Activated T-cell treated with anti-CD3 and anti-CD28 coated beads for 48 hours (primary cell): ENCODE measurements around the gene SMARCD2.
"Not testable (repeated sequence)": the region's sequence is repeated elsewhere in the genome, so short reads cannot be mapped to it uniquely, and the experiment has no call there.

ENCODE experiments used
- DNase-seq: peaks from one replicate; pipeline ENCODE4 v3.0.0-alpha.2; 2020; ENCODE audit warnings: low read depth

SMARCD2 gene

DNA sequence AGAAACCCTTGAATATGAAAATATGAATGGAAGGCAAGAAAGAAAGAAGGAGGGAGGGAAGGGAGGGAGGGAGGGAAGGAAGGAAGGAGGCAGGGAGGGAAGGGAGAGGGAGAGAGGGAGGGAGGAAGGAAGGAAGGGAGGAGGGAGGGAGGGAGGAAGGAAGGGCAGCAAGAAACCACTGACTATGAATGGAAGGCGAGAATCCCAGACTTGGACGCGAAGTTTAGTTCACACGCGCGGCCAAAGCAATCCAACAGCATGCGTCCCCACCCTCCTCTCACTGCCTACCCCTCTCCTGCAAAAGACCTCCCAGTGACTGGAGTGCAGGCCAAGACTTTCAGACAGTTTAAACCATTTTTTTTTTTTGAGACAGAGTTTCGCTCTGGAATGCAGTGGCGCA, 7.9 kb upstream of the SMARCD2 start:
- no peak for DNase-seq

DNA sequence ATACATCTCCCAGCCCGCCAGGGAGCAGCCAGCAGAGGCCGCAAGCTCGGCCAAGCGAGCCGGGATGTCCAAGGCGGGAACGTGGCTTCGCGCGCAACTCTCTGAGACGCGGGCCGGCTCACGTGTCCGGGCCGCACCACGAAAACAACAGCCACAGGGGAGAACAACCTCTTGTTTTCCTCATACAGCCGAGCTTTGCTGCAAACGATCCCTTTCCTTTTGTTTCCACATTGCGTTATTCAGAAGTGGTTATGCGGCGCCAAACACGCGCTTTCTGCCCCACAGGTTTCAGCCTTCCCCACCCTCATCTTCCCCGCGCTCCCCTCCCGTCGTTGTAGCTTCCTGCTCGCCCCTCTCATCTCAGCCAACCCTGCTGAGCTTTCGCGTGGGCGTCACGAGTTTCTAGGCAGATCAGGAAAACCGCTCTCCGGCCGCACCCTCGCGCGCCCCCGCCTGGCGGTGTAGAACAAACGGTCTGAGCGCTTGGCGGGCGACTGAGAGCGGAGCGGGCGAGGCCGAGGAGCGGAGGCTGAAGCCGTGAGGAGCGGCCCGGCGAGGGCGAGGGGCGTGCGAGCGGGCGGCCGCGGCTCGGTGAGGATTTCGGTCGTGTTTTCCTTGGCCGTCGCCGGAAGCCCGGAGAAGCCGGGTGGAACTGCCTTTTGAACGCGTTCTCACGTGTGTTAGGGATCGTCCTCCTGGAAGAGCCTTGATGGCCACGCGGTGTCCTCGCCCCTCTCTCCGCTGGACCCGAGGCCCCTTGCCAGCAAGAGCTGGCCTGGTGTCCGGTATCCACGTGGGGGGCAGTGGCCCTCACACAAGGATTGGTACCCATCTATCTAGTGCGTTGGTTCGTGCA, 6.6 kb upstream of the SMARCD2 start:
- DNase-seq: peak; percentile 95

- DNase-seq: no peak
Observed at GRCh38 chr17:63847525-63848249, 5.2 kb upstream of the SMARCD2 start.

- no peak for DNase-seq
Observed at GRCh38 chr17:63845509-63845908, 3.0 kb upstream of the SMARCD2 start.

- no peak for DNase-seq
Observed at GRCh38 chr17:63843910-63844677, 1.6 kb upstream of the SMARCD2 start.

DNA sequence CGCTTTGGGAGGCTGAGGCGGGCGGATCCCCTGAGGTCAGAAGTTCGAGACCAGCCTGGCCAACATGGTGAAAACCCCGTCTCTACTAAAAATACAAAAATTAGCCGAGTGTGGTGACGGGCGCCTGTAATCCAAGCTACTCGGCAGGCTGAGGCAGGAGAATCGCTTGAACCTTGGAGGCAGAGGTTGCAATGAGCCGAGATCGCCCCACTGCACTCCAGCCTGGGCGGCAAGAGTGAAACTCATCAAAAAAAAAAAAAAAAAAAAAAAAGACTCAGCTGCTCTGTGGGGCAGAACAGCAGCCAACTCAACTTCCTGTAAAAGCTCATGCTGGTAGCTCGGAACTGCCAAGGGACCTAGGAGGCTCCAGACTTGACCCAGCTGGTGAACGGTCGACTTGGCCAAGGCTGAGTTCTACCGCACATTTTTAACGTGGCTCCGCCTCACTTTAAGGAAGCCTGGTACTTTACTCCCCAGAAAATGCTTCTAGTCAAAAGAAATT, 953 bp upstream of the SMARCD2 start:
- not testable (repeated sequence) for DNase-seq

- no peak for DNase-seq
Observed at GRCh38 chr17:63842173-63842539, 329 bp downstream of the SMARCD2 start.

DNA sequence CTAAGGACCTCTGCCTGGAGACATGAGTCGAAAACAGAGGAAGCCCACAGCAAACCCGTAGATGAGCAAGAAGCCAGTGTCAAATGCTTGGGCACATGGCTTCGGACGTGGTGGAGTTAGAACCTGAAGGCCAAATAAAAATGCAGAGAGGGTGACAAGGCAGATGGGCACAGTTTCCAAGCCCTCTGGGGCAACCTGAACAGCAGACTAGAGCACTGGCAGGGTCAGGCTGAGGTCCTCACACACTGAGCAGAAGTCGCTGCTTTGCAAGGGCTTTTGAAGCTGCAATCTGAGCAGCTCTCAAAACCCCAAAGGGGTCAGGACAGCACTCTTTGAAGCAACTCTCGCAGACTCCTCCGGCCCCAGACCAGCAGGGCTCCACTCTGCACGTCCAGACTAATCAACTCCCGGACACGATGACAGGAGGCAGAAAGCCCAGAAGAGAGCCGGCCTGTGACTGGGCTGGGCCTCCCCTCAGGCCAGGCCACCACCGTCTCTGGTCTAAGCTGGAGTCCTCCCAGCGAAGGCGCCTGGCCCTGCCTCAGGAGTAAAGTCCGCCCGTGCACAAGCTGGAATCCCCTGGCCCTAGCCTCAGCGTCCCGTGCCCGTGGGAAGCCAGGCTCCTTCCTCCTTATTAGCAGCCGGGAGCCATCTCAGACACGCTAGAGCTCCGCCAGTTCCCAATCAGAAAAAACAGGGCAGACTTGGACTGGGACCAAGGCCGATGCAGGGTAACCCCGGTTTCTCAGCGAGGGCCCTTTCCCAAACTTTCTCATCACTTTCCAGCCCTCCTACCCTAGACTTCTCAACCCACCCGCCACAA, 924 bp downstream of the SMARCD2 start:
- DNase-seq: no peak

DNA sequence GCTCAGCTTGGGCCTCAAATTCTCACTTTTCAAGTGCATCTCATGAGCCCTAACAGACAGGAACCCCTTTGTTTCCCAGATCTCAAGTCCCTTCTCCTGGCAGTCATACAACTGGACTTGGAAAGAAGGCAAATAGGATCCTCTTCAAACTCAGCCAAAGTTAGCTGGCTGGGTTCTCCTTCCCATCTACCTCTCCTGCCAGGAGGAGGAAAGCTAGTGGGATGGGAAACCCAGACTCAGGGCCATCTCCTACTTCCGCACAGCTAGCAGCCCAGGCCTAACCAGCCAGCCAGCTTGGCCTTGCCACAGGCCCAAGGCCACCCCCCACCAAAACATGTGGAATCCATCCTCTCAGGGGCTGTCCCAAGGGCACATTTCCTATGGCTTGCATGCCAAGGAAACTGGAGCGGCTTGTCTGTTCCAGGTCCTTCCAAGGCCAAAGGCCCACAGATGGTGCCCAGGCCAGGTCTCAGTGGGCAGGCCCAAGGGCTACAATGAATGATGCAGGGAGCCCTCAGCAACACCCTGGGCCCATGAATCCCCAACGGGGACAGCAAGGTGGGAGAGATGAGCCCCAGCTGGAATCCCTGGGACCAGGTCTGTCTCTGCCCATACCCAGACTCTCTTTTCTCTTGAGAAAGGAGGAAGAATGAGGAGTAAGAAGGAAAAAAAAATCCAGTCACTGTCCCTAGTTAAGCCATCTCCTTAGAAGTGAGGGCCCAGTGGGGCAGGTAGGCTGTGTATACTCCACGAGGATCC, 1.7 kb downstream of the SMARCD2 start:
- no peak for DNase-seq

- DNase-seq: no peak
Observed at GRCh38 chr17:63838631-63839171, 3.8 kb downstream of the SMARCD2 start.

DNA sequence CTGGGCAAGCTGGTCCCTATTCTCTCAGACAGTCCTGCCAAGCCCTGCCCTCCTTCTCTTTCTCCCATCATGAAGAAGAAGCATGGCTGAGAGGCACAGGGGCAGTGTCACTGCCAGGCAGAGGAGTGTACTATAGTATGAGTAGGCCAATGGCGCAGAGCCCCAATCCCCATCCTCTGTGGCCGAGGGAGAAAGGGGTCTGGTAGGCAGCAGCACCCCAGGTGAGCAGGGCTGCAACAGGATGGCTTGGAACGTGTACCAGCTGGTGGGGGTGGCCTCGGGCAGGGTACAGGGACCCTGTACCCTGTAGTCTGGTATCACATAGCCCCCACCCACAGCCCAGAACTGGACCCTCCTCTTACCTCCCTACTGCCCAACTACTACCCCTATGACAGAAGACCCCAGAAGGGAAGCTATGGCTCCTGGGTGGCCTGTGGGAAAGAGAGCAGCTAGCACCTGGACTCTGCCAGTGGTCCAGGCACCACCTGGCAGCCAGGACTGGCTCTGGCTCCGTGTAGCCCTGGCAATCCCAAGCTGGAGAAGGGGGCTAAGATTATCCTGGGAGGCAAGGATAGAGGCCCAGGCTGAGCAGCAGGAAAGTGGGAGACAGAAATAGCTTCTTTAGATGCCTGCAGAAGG, 4.4 kb downstream of the SMARCD2 start:
- DNase-seq: no peak

DNA sequence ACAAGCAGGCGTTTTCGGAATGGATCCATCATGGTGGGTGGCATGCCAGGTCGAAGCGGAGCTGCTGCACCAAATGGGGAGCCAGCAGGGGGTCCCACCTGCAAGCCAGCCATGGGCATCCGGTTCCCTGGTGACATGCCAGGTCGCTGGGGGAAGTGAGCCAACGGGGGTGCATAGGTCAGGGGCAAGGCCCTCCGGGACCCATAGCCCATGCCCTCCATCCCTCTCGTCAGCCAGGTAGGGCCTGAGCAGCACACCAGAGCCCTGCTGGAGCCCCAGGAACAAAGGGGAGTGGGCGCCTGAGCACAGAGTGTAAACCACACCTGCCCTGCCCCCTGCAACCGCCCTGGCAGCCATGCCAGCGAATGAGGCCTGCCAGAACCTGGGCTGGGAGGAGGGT, 5.0 kb downstream of the SMARCD2 start:
- DNase-seq: no peak

DNA sequence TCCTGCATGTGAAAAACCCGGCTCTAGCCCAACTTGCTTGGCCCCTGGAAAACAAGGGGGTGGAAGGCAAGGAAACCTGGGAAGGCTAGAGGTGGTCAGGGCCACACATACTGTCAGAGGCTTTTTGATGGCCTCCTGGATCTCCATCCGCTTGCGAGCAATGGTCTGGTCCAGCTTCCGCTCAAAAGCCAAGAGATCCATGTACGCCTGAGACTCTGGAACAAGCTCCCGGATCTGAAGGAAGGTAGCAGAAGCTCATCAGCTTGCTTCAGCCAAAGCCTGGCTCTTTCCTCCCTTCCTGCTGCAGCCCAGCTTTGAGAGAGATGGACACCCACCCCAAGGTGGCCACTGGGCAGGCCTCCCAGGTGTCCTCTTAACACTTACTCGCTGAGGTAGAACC, 5.7 kb downstream of the SMARCD2 start:
- no peak for DNase-seq

- no peak for DNase-seq
Observed at GRCh38 chr17:63835167-63835720, 7.2 kb downstream of the SMARCD2 start.

- no peak for DNase-seq
Observed at GRCh38 chr17:63834431-63835166, 7.9 kb downstream of the SMARCD2 start.

- no peak for DNase-seq
Observed at GRCh38 chr17:63833741-63834373, 8.6 kb downstream of the SMARCD2 start.

DNA sequence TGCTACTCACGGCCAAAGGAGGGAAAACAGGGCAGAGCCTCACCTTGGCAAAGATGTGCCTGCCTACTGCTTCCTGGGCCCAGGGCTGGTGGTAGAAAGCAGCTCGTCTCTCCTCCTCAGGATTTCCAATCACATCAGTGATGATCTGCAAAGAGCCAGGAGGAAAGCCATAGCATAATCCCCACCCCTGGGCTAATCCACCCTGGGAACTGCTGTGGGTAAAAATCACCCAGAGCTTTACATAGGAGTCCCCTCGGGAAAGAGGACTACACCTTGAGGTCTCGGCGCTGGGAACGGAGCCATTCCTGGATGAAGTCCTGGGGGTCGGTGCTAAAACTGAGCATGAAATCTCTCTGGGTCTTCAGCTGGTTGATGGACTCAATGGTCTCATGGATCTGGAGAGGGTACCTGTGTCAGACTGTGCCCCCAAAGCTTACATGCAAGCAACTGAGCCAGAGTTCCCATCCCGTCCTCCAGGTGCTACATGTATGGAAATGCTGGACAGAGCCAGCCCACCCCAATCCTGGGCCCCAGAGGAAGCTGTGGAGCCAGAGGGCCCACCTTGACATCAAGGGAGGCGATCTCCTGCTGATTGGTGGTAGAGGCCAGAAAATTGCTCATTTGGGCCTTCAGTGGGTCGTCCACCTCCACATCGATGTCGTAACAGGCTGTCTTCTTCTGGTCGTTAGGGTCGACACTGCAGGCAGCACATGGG, 9.3 kb downstream of the SMARCD2 start:
- no peak for DNase-seq

- DNase-seq: no peak
Observed at GRCh38 chr17:63832455-63832854, 10.0 kb downstream of the SMARCD2 start.
